Kidney (tissue), 14 donors: ENCODE data around the gene EGFLAM. TPM values are rescaled to one million over a fixed set of nuclear protein-coding genes. Genes with fewer than 3 reads are reported as not detected.
A peak's percentile ranks its signal among the peaks of the same experiment; 100 is the strongest.

Experiments
- DNase-seq, 5 donors: peaks; one replicate each; pipeline ENCODE4 v3.0.0-alpha.2; 2013 to 2020
- FAIRE-seq: peaks from 2 replicates; lab custom pipeline; 2012; peaks lifted over from hg19 to GRCh38; lab: Jason Lieb, UNC
- H3K27ac ChIP-seq, 2 donors: one replicate each; pipeline ENCODE4 v1.7.0; 2013; ENCODE audit warnings: low read depth in 2 of 2, low read length in 2 of 2, inconsistent platforms in 1 of 2
- H3K27me3 ChIP-seq: one replicate; pipeline ENCODE4 v1.7.1; 2013; ENCODE audit warnings: low read length, inconsistent platforms; ENCODE audit not compliant: control insufficient read depth, insufficient read depth
- H3K36me3 ChIP-seq, 3 donors: one replicate each; pipeline versions ENCODE4 v1.7.0 to v1.7.1; 2013; ENCODE audit warnings: low read length in 3 of 3, control low read depth in 1 of 3, inconsistent platforms in 1 of 3; ENCODE audit not compliant: insufficient read depth in 3 of 3, control insufficient read depth in 2 of 3
- H3K4me1 ChIP-seq, 3 donors: one replicate each; pipeline versions ENCODE4 v1.7.0 to v1.7.1; 2013; ENCODE audit warnings: low read length in 3 of 3, inconsistent platforms in 1 of 3, low read depth in 1 of 3; ENCODE audit not compliant: control insufficient read depth in 2 of 3, insufficient read depth in 2 of 3
- H3K4me3 ChIP-seq, 3 donors: one replicate each; pipeline versions ENCODE4 v1.7.0 to v1.8.1; 2013; ENCODE audit warnings: low read length in 3 of 3, control low read depth in 1 of 3, inconsistent platforms in 1 of 3
- H3K9ac ChIP-seq, 3 donors: one replicate each; pipeline versions ENCODE4 v1.7.0 to v1.7.1; 2013; ENCODE audit warnings: low read length in 3 of 3, control low read depth in 1 of 3, inconsistent platforms in 1 of 3
- H3K9me3 ChIP-seq, 3 donors: one replicate each; pipeline versions ENCODE4 v1.7.0 to v1.7.1; 2013; ENCODE audit warnings: low read length in 3 of 3, control low read depth in 1 of 3, inconsistent platforms in 1 of 3; ENCODE audit not compliant: control insufficient read depth in 2 of 3, insufficient read depth in 1 of 3
- intact Hi-C: fragments of 100-400 bp; cut with DNase I; formaldehyde crosslinking; loops from one replicate; pipeline ENCODE4 v1.11.1; 2022
- polyA plus RNA-seq: library from polyadenylated mRNA; stranded (reverse); fragments of 350-450 nt; fragmentation: Illumina TruSeq; extraction: RNeasy Lipid Tissue Mini Kit (QIAGEN cat#74804); gene quantifications from one replicate; pipeline ENCODE4 v1.2.3, GENCODE V29; 2014; ENCODE audit warnings: low read depth, low replicate concordance; ENCODE audit not compliant: insufficient read depth
- total RNA-seq: library from RNA; stranded (reverse); fragmentation: NEBNext Ultra II Directional; extraction: Animal tissue kit (Norgen Biotek cat#: 25700); gene quantifications from one replicate; pipeline ENCODE4 v1.2.1, GENCODE V29; 2021
- TF ChIP-seq, protein P1 (sequence below): IDR thresholded peaks from 3 replicates; pipeline ENCODE4 v1.5.1; 2012; ENCODE audit warnings: mild to moderate bottlenecking, moderate library complexity, borderline replicate concordance; ENCODE audit not compliant: insufficient read depth; ENCODE audit errors: extremely low read depth
- donor health status: control.
- donor health status: control.
- donor health status: control.
- donor health status: control.
- donor health status: control.
- donor health status: DM: yes; HTN: yes; CAD: no.
- donor health status: Normal renal cell carcinoma (clear cell type).

Gene EGFLAM
- total and polyA plus RNA-seq, 2 donors from 2014 or later: 5.1 to 5.9 TPM

DNA sequence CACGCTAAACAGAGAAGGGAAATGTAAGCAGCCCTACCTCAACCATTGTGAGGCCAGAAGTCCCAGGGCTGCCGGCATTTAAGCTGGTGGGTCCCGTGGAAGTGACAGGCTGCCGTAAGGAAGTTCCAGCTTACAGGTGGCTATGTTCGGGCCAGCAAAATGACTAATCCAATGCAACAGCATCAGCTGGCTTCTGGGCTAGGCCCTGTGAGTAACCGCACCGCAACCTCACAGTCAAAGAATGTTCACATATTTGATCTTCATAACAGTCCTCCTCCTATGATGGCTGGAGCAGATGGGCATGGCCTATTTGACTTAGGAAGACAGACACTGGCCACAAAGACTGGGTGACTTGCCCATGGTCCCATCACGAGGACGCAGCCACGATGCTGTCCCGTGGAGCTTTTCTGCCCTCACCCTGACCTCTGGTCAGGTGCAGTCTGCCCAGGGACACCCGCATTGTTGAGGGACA is 209.9 kb downstream of the EGFLAM start:
- Histone ChIP-seq H3K9ac (peak overlapping the region in 1 of 3 donors; percentile 49), H3K27ac (peak overlapping the region; percentile 91 to 92), H3K27me3 (no peaks in the 10 kb centered on the region), H3K9me3 (no peaks in the 10 kb centered on the region), H3K4me1 (peaks cover 16 to 51% (median 51%) of the 10 kb centered on the region in 3 donors), H3K4me3 (no peak overlapping the region), H3K36me3 (no peaks in the 10 kb centered on the region)
- TF ChIP-seq, protein P1, sequence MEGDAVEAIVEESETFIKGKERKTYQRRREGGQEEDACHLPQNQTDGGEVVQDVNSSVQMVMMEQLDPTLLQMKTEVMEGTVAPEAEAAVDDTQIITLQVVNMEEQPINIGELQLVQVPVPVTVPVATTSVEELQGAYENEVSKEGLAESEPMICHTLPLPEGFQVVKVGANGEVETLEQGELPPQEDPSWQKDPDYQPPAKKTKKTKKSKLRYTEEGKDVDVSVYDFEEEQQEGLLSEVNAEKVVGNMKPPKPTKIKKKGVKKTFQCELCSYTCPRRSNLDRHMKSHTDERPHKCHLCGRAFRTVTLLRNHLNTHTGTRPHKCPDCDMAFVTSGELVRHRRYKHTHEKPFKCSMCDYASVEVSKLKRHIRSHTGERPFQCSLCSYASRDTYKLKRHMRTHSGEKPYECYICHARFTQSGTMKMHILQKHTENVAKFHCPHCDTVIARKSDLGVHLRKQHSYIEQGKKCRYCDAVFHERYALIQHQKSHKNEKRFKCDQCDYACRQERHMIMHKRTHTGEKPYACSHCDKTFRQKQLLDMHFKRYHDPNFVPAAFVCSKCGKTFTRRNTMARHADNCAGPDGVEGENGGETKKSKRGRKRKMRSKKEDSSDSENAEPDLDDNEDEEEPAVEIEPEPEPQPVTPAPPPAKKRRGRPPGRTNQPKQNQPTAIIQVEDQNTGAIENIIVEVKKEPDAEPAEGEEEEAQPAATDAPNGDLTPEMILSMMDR: no peak
- FAIRE-seq: no peak
- no peak for DNase-seq
- intact Hi-C loops: no loop called here

DNA sequence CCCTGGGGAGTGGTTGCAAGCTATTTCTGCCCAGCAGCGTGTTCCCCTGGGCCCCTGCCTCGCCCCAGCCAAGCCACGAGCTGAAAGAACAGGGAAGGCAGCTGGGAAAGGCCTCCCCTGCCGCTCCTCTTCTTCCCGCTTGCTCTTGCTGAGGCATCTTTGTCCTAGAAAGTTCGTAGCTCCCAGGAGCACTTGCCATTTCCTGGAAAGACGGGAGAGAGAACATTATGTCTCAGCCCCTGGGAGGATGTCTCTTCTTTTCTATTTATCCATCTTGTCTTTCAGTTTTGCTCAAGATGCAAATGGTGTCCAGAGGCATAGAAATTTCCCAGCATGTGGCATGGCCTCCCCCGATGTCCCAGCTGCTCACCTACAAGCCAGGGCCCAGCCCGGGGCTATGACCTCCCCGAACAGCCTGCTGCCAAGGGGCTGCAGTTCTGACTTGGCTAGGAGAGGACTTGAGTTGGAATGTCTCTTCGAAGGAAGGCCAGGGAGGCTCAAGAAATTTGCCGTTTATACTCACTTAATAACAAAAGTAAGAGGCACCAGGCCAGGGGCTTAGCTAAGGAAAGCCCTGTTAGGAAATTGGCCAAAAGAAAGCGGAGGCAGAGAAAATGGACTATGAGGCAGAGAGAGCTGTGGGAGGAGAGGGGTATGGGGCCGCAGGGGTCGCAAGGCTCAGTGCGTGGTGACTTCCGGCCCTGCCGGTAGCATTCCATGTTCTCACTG is 210.8 kb downstream of the EGFLAM start:
- Histone ChIP-seq H3K27ac (peak overlapping the region; percentile 91 to 92), H3K9ac (no peak overlapping the region), H3K9me3 (no peaks in the 10 kb centered on the region), H3K4me3 (no peak overlapping the region), H3K36me3 (no peaks in the 10 kb centered on the region), H3K27me3 (no peaks in the 10 kb centered on the region), H3K4me1 (peaks cover 8 to 43% (median 42%) of the 10 kb centered on the region in 3 donors)
- TF ChIP-seq, protein P1: no peak
- DNase-seq: peak in 2 of 5 donors; percentile 10 to 92
- no peak for FAIRE-seq
- intact Hi-C loops: no loop called here

DNA sequence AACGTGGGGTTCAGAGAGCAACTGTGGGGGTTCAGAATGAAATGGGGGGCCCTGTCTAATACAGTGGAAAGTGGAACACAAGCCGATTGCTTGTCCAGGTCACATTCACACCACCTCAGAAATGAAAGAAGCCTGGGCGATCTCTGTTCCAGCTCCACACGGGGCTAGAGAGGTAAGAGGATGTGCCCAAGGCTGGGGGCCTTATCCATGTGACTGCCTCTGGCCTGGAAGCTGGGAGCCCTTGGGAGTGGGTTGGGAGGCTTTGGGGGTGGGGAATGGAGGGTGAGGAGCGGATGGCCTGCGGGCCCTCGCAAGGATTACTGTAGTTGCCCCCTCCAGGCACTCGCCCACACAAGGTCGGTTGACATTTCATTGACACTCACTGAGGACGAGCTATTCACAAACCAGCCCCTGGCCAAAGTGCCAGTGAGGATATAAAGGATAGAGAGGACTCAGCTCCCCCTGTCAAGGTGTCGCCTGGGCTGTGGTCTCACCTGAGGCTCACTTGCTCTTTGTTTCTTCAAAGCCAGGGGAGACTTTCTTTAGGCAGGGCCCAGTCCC is 211.4 kb downstream of the EGFLAM start:
- H3K4me1 ChIP-seq: peaks cover 5 to 38% (median 36%) of the 10 kb centered on the region in 3 donors
- H3K9ac ChIP-seq: no peak overlapping the region
- intact Hi-C loops: no loop called here
- H3K27me3 ChIP-seq: no peaks in the 10 kb centered on the region
- peak overlapping the region; percentile 38 to 62 for H3K27ac ChIP-seq
- H3K36me3 ChIP-seq: no peaks in the 10 kb centered on the region
- no peak for FAIRE-seq
- TF ChIP-seq, protein P1: no peak
- no peaks in the 10 kb centered on the region for H3K9me3 ChIP-seq
- no peak for DNase-seq
- no peak overlapping the region for H3K4me3 ChIP-seq
